ENCODE data around the gene KIF5A.

KIF5A gene

GRCh38 chr12:57525615-57526383 lies 24.0 kb upstream of the KIF5A start:
- H3K9me2 ChIP-seq (replicated peaks; ENCODE audit: low read depth, low read length), result no peaks in the 10 kb centered on the region
- H3K79me2 ChIP-seq (ENCODE audit: insufficient read depth, low read length), result peaks cover 45% of the 10 kb centered on the region
- H3K4me3 ChIP-seq (ENCODE audit: low read length, poor library complexity, severe bottlenecking), result no peak overlapping the region
- peak overlapping the region; percentile 92 for H3K4me2 ChIP-seq (ENCODE audit: low read depth, low read length, poor library complexity, severe bottlenecking)
- H2AFZ ChIP-seq (ENCODE audit: low read length), result no peak overlapping the region
- peaks cover 30% of the 10 kb centered on the region; the same call in 1 of the 2 replicates for H3K36me3 ChIP-seq (ENCODE audit: insufficient read depth, low read length)
- no peaks in the 10 kb centered on the region for H3K9me3 ChIP-seq (ENCODE audit: insufficient read depth, low read depth, low read length)
- peaks cover 39% of the 10 kb centered on the region for H3K4me1 ChIP-seq (ENCODE audit: insufficient read depth, low read length, poor library complexity, severe bottlenecking)
- H3K27me3 ChIP-seq (ENCODE audit: insufficient read depth, low read length, poor library complexity, severe bottlenecking), result no peaks in the 10 kb centered on the region
- peaks cover 31% of the 10 kb centered on the region for H4K20me1 ChIP-seq (ENCODE audit: insufficient read depth, low read length, poor library complexity, severe bottlenecking)
- peak overlapping the region; percentile 39 for H3K9ac ChIP-seq (ENCODE audit: low read depth, low read length, poor library complexity, severe bottlenecking)
- no peak for TF ChIP-seq CTCF (conservative IDR thresholded peaks at IDR 0.05; ENCODE audit: low read length)
- no peak for TF ChIP-seq EZH2phosphoT487 (IDR thresholded peaks at IDR 0.05; ENCODE audit: borderline replicate concordance)
- H3F3A ChIP-seq (ENCODE audit: low read depth), result peaks cover 15% of the 10 kb centered on the region

GRCh38 chr12:57526477-57527126 lies 23.2 kb upstream of the KIF5A start:
- H3K9me3 ChIP-seq (ENCODE audit: insufficient read depth, low read depth, low read length), result no peaks in the 10 kb centered on the region
- H3K9me2 ChIP-seq (replicated peaks; ENCODE audit: low read depth, low read length), result no peaks in the 10 kb centered on the region
- H3K4me1 ChIP-seq (ENCODE audit: insufficient read depth, low read length, poor library complexity, severe bottlenecking), result peaks cover 31% of the 10 kb centered on the region
- peaks cover 45% of the 10 kb centered on the region for H3K79me2 ChIP-seq (ENCODE audit: insufficient read depth, low read length)
- no peaks in the 10 kb centered on the region for H3K27me3 ChIP-seq (ENCODE audit: insufficient read depth, low read length, poor library complexity, severe bottlenecking)
- no peak for TF ChIP-seq CTCF (conservative IDR thresholded peaks at IDR 0.05; ENCODE audit: low read length)
- TF ChIP-seq EZH2phosphoT487 (IDR thresholded peaks at IDR 0.05; ENCODE audit: borderline replicate concordance), result no peak
- H3K4me3 ChIP-seq (ENCODE audit: low read length, poor library complexity, severe bottlenecking), result no peak overlapping the region
- H2AFZ ChIP-seq (ENCODE audit: low read length), result no peak overlapping the region
- peak overlapping the region; percentile 92 for H3K4me2 ChIP-seq (ENCODE audit: low read depth, low read length, poor library complexity, severe bottlenecking)
- H3K9ac ChIP-seq (ENCODE audit: low read depth, low read length, poor library complexity, severe bottlenecking), result peak overlapping the region; percentile 39
- H3K36me3 ChIP-seq (ENCODE audit: insufficient read depth, low read length), result peaks cover 36% of the 10 kb centered on the region; the same call in 1 of the 2 replicates
- H3F3A ChIP-seq (ENCODE audit: low read depth), result peaks cover 7% of the 10 kb centered on the region
- H4K20me1 ChIP-seq (ENCODE audit: insufficient read depth, low read length, poor library complexity, severe bottlenecking), result peaks cover 31% of the 10 kb centered on the region

- H3K9ac ChIP-seq (ENCODE audit: low read depth, low read length, poor library complexity, severe bottlenecking), result peak overlapping the region; percentile 39
- H3K36me3 ChIP-seq (ENCODE audit: insufficient read depth, low read length), result peaks cover 42% of the 10 kb centered on the region; the same call in 1 of the 2 replicates
- H4K20me1 ChIP-seq (ENCODE audit: insufficient read depth, low read length, poor library complexity, severe bottlenecking), result peaks cover 31% of the 10 kb centered on the region
Observed at GRCh38 chr12:57527184-57527583, 22.7 kb upstream of the KIF5A start.

More at GRCh38 chr12:57527184-57527583, 22.7 kb upstream of the KIF5A start:
- no peak overlapping the region for H2AFZ ChIP-seq (ENCODE audit: low read length)
- peaks cover 25% of the 10 kb centered on the region for H3K4me1 ChIP-seq (ENCODE audit: insufficient read depth, low read length, poor library complexity, severe bottlenecking)
- no peaks in the 10 kb centered on the region for H3K9me3 ChIP-seq (ENCODE audit: insufficient read depth, low read depth, low read length)
- peaks cover 2% of the 10 kb centered on the region for H3F3A ChIP-seq (ENCODE audit: low read depth)
- H3K27me3 ChIP-seq (ENCODE audit: insufficient read depth, low read length, poor library complexity, severe bottlenecking), result no peaks in the 10 kb centered on the region
- H3K9me2 ChIP-seq (replicated peaks; ENCODE audit: low read depth, low read length), result no peaks in the 10 kb centered on the region
- peak overlapping the region; percentile 92 for H3K4me2 ChIP-seq (ENCODE audit: low read depth, low read length, poor library complexity, severe bottlenecking)
- peaks cover 45% of the 10 kb centered on the region for H3K79me2 ChIP-seq (ENCODE audit: insufficient read depth, low read length)
- no peak overlapping the region for H3K4me3 ChIP-seq (ENCODE audit: low read length, poor library complexity, severe bottlenecking)
- no peak for TF ChIP-seq EZH2phosphoT487 (IDR thresholded peaks at IDR 0.05; ENCODE audit: borderline replicate concordance)
- TF ChIP-seq CTCF (conservative IDR thresholded peaks at IDR 0.05; ENCODE audit: low read length), result no peak

Data from Loucy (cell line).